Measurements from ENCODE around the gene TNPO1.

DNA sequence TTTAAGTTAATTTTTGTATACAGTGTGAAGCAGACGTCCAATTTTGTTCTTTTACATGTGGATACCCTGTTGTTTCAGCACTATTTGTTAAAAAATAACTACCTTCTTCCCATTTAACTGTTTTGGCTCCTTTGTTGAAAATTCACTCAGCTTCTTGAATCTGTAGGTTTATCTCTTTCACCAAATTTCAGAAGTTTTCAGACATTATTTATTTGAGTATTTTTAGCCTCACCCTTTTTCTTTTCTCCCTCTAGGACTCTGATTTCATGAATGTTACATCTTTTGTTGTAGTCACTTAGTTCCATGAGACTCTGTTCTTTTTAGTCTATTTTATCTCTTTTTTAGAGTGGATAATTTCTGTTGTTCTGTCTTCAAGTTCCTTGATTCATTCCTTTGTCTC lies 4.6 kb upstream of the TNPO1 start:
- TF ChIP-seq YY1 (IDR thresholded peaks at IDR 0.05; ENCODE audit: insufficient read depth, insufficient read length) (no peak), SUZ12 (IDR thresholded peaks at IDR 0.05; ENCODE audit: extremely low read depth, insufficient read depth, insufficient read length) (no peak), ZNF274 (IDR thresholded peaks at IDR 0.05; ENCODE audit: low read depth, low read length) (no peak)

All from NT2/D1 (cell line).